T-helper 1 cell treated with Interleukin-12 subunit alpha and Interleukin-12 subunit beta and Interleukin-4 antibody, amounts not matched to agents 30 ng/mL and 1 ng/mL, for 36 hours (primary cell): ENCODE results near the gene SPDL1. TPM values are rescaled to one million over a fixed set of nuclear protein-coding genes. Genes with fewer than 3 reads are reported as not detected.
"Not testable (repeated sequence)": the region's sequence is repeated elsewhere in the genome, so short reads cannot be mapped to it uniquely, and the experiment has no call there.

ENCODE experiments used
- intact Hi-C: fragments of 100-400 bp; cut with micrococcal nuclease; formaldehyde crosslinking; loops from one replicate; pipeline ENCODE4 v1.15.1; 2024
- total RNA-seq: library from RNA; stranded (reverse); gene quantifications from 2 replicates; pipeline ENCODE4 v1.2.3, GENCODE V29; 2022

SPDL1 gene
- total RNA-seq, 1 donor from 2014 or later = 30.8 TPM

- intact Hi-C loops = no loop called here
Measured at GRCh38 chr5:169574134-169574646, 9.4 kb upstream of the SPDL1 start.

GRCh38 chr5:169576181-169576598, 7.4 kb upstream of the SPDL1 start:
- intact Hi-C loops = no loop called here

GRCh38 chr5:169577951-169578350, 5.6 kb upstream of the SPDL1 start:
- intact Hi-C loops = no loop called here

GRCh38 chr5:169580964-169581363, 2.6 kb upstream of the SPDL1 start:
- intact Hi-C loops = loop anchor here (1.0 to 10.0 kb wide), 5 partner anchors 694 to 1312 kb away; no protein-coding TSS in a partner anchor

- intact Hi-C loops = loop anchor here (1.0 to 10.0 kb wide), 7 partner anchors 279 to 1807 kb away; no protein-coding TSS in a partner anchor
Measured at GRCh38 chr5:169581580-169582227, 1.9 kb upstream of the SPDL1 start.

- intact Hi-C loops = loop anchor here (1.0 to 10.0 kb wide), 8 partner anchors 54 to 1806 kb away; partner anchors contain the start of genes DOCK2, PANK3 and RARS1
Measured at GRCh38 chr5:169583101-169583423, 511 bp upstream of the SPDL1 start.

GRCh38 chr5:169584998-169585451, 1.5 kb downstream of the SPDL1 start:
- intact Hi-C loops = loop anchor here (5.0 to 10.0 kb wide), 2 partner anchors 690 to 747 kb away; no protein-coding TSS in a partner anchor

GRCh38 chr5:169590602-169591001, 7.0 kb downstream of the SPDL1 start:
- intact Hi-C loops = no loop called here

- intact Hi-C loops = no loop called here
Measured at GRCh38 chr5:169591636-169592035, 8.1 kb downstream of the SPDL1 start.

- intact Hi-C loops = no loop called here
Measured at GRCh38 chr5:169592937-169593650, 9.5 kb downstream of the SPDL1 start.

GRCh38 chr5:169595172-169595820, 11.7 kb downstream of the SPDL1 start:
- intact Hi-C loops = loop anchor here (5.0 kb wide), 1 partner anchor 77 kb away; no protein-coding TSS in a partner anchor

GRCh38 chr5:169599451-169599850, 15.9 kb downstream of the SPDL1 start:
- intact Hi-C loops = loop anchor here (5.0 kb wide), 1 partner anchor 73 kb away; no protein-coding TSS in a partner anchor

GRCh38 chr5:169602535-169602934, 19.0 kb downstream of the SPDL1 start:
- intact Hi-C loops = no loop called here

GRCh38 chr5:169606279-169606678, 22.7 kb downstream of the SPDL1 start:
- intact Hi-C loops = loop anchor here (2.0 kb wide), 1 partner anchor 65 kb away; no protein-coding TSS in a partner anchor

- intact Hi-C loops = loop anchor here (2.0 kb wide), 1 partner anchor 63 kb away; no protein-coding TSS in a partner anchor
Measured at GRCh38 chr5:169607882-169608281, 24.3 kb downstream of the SPDL1 start.

- intact Hi-C loops = no loop called here
Measured at GRCh38 chr5:169609716-169610115, 26.1 kb downstream of the SPDL1 start.

- intact Hi-C loops = no loop called here
Measured at GRCh38 chr5:169610606-169611005, 27.0 kb downstream of the SPDL1 start.

GRCh38 chr5:169615561-169615960, 32.0 kb downstream of the SPDL1 start:
- intact Hi-C loops = no loop called here

- intact Hi-C loops = not testable (repeated sequence)
Measured at GRCh38 chr5:169624307-169624706, 40.7 kb downstream of the SPDL1 start.

GRCh38 chr5:169626779-169627178, 43.2 kb downstream of the SPDL1 start:
- intact Hi-C loops = no loop called here

- intact Hi-C loops = no loop called here
Measured at GRCh38 chr5:169627551-169627950, 44.0 kb downstream of the SPDL1 start.

- intact Hi-C loops = no loop called here
Measured at GRCh38 chr5:169628892-169629291, 45.3 kb downstream of the SPDL1 start.
